ENCODE data around the gene CEP63.

The CEP63 gene

GRCh38 chr3:134485718-134486576 lies at the start of gene CEP63, which contains the start of gene ANAPC13:
Gene CEP63, plus strand, starts transcription at chr3:134486057. Its CDS starts 9,264 bp downstream, at chr3:134495321.
Gene ANAPC13, minus strand, starts transcription at chr3:134485985. Its CDS starts 3,081 bp downstream, at chr3:134482904.
- Histone ChIP-seq H3K27ac (peak within 1 kb of the TSS; percentile 98 to 99), H3K4me3 (peak within 1 kb of the TSS; percentile 97)
- TF ChIP-seq, protein P1, sequence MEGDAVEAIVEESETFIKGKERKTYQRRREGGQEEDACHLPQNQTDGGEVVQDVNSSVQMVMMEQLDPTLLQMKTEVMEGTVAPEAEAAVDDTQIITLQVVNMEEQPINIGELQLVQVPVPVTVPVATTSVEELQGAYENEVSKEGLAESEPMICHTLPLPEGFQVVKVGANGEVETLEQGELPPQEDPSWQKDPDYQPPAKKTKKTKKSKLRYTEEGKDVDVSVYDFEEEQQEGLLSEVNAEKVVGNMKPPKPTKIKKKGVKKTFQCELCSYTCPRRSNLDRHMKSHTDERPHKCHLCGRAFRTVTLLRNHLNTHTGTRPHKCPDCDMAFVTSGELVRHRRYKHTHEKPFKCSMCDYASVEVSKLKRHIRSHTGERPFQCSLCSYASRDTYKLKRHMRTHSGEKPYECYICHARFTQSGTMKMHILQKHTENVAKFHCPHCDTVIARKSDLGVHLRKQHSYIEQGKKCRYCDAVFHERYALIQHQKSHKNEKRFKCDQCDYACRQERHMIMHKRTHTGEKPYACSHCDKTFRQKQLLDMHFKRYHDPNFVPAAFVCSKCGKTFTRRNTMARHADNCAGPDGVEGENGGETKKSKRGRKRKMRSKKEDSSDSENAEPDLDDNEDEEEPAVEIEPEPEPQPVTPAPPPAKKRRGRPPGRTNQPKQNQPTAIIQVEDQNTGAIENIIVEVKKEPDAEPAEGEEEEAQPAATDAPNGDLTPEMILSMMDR (IDR thresholded peaks at IDR 0.05): no peak
- peak; percentile 99 for DNase-seq (ENCODE audit: low spot score)

- TF ChIP-seq, protein P1 (IDR thresholded peaks at IDR 0.05): no peak
- no peak overlapping the region for H3K4me3 ChIP-seq
- no peak overlapping the region for H3K27ac ChIP-seq
- DNase-seq (ENCODE audit: low spot score): no peak
Measured at GRCh38 chr3:134437211-134437752, 48.6 kb upstream of the CEP63 start.

DNA sequence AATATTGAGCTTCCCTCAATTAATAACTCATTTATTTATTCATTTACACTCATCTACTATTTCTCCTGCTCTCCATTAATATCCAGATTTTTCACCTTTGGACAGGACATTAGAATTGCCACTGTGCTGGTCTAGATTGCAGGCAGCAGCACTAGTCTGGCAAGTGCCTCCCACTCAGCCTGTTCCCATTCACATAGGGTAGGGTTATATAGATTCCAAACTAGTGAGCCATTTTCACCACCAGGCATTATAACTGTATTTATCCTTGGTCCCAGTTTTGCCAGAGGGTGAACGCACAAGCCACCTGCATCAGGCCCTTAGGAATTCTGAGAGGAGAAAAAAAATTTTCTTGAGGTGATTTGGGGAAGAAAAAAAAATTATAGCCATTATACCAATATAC lies 44.5 kb upstream of the CEP63 start:
- Histone ChIP-seq H3K4me3 (no peak overlapping the region), H3K27ac (no peak overlapping the region)
- no peak for DNase-seq (ENCODE audit: low spot score)
- TF ChIP-seq, protein P1 (IDR thresholded peaks at IDR 0.05): no peak

- Histone ChIP-seq H3K4me3 (no peak overlapping the region), H3K27ac (no peak overlapping the region)
- DNase-seq (ENCODE audit: low spot score): no peak
- TF ChIP-seq, protein P1 (IDR thresholded peaks at IDR 0.05): no peak
Measured at GRCh38 chr3:134441821-134442220, 44.0 kb upstream of the CEP63 start.

- Histone ChIP-seq H3K27ac (no peak overlapping the region), H3K4me3 (no peak overlapping the region)
- no peak for DNase-seq (ENCODE audit: low spot score)
- TF ChIP-seq, protein P1 (IDR thresholded peaks at IDR 0.05): no peak
Measured at GRCh38 chr3:134445095-134445494, 40.8 kb upstream of the CEP63 start.

GRCh38 chr3:134445636-134446035 lies 40.2 kb upstream of the CEP63 start:
- Histone ChIP-seq H3K27ac (peak overlapping the region in 1 of 2 donors; percentile 41), H3K4me3 (no peak overlapping the region)
- TF ChIP-seq, protein P1 (IDR thresholded peaks at IDR 0.05): no peak
- no peak for DNase-seq (ENCODE audit: low spot score)

Measured in coronary artery (tissue), 2 donors.